NCI-H2171 (cell line): Measurements from ENCODE around the gene ZNF521.
A peak's percentile ranks its signal among the peaks of the same experiment; 100 is the strongest.

Source experiments
- DNase-seq: peaks from one replicate; lab custom pipeline; 2025; lab: John Stamatoyannopoulos, UW

The ZNF521 gene

GRCh38 chr18:25250474-25250851 lies 101.5 kb downstream of the ZNF521 start:
- no peak for DNase-seq

DNA sequence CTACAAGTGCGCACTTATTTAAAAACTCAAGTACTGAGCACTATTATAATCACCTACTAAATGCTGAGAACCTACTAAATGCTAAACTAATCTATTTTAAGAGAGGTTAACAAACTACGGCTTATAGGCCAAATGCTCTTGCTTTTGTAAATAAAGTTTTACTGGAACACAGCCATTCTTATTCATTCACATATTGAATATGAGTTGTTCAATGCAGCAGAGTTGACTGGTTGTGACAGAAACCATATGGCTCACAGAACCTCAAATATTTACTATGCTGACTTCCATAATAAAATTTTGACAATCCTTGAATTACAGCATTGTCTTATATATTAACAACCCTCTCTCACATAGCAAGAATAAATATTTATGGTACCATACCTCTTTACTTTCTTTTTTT lies 103.2 kb downstream of the ZNF521 start:
- DNase-seq: no peak

DNA sequence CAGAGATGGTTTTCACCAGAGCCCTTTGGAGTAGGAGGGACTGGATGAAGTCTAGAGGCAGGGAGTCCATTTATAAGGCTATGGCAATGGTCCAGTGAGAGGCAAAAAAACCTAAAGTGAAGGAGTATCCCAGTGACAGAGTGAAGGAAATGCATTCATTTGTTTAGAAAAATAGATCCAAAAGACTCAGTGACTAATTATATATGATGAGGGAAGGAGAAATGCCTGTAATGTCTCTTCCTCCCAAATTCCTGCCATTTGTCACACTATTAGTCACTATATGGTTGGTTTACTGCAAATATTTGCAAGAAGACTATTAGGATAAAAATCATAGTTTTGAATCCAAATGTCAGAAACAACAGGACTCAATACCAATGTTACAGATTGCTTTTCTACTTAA lies 104.2 kb downstream of the ZNF521 start:
- DNase-seq: no peak

DNA sequence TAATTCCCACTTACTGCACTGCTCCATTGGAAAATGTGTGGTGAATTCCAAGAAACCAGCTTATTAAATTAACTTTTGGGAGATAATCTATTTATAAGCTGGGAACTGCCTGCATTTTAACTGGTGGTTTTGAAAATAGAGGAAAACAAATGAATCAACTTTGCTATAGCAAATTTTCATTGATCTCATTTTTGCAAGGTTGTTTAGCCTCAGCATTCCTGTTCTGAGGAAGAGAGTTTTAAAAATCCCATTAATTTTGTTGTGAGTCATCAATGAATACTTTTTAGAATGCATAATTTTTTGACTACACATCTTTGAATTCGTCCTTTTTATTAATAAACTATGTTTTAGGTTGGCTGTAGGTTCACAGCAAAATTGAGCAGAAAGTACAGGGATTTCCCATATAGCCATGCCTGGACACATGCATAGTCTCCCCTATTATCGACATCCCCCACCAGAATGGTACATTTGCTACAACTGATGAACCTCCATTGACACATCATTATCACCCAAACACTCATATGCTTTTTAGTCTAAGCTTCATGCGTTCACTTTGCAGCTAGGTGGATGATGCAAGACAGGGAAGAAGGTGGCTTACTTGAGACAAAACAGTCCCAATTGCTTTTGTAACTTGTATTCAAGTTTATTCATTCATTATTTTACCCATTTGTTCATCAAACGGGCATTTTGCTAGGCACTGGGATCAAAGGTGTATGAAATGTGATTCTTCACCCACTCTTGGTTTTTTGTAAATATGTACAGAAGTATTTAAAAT lies 106.9 kb downstream of the ZNF521 start:
- DNase-seq: no peak

DNA sequence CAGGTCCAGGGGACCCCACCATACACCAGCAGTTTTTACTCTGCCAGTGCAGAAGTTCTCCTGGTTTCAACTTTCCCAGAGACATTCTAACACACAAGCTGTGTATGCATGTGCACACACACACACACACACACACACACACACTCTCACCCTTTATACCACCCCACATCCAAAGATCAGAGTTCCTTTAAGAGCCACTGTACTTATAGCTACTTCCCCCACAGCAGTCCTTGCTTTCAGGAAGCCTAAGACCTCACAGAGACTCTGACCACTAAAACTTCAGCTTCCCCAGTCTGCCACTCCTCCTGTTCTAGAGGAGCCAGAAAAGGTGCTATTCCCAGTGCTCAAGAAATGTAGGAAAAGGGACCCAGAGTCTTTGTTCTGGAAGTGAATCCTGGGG lies 107.8 kb downstream of the ZNF521 start:
- no peak for DNase-seq

- no peak for DNase-seq
Measured at GRCh38 chr18:25243754-25244153, 108.2 kb downstream of the ZNF521 start.

GRCh38 chr18:25243257-25243656 lies 108.7 kb downstream of the ZNF521 start:
- no peak for DNase-seq

DNA sequence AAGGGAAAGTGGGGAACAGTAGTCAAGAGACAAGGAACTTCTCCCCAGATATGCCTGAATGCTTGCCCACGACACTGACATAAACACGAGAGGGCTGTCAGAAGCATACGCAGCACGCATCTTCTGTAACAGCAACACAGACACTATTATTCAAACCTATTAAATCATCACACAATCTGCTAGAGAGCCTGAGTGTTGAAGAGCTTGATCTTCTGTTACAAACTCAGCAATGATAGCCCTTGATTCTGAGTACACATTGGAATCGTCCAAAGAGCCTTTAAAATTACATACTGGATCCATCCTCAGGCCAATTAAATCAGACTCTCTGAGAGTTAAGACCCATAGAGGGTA lies 111.6 kb downstream of the ZNF521 start:
- DNase-seq: no peak

DNA sequence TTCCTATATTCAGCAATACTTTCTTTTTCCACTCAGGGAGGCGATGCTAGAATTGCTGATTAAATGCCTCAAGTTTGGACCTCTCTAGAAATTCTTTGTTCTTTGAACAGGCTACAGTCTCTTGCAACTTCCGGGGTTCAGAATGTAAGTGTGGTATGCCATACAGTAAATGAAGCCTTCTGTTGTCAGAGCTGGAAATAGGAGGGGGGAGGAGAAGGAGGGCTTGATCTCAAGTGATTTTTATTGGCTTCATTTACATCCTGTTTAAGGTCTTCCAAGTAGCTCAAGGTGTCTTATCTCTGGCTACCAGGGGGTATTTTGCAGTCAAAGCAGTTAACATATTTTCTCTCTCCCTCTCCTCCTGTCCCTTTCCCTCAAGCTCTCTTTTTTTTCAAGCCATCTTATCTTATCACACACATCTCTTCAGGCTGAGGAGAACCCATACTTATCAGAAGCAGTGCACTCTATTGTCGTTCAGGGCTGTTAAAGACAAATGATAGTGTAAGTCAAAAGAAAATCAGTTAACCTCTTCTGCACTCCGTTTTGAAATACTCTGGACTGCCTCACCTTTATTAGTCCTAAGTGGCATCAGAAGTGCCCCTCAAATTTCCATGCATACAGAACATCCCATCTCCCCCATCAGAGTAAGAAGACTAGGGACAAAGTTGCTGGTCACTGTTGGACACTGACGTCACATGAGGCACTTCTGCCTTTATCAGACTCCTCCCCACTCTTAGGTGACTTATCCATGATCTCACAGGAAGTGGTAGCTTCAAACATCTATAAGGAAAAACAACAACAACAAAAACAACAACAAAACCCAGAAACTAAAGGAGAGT lies 112.2 kb downstream of the ZNF521 start:
- no peak for DNase-seq

GRCh38 chr18:25239151-25239550 lies 112.8 kb downstream of the ZNF521 start:
- no peak for DNase-seq

DNA sequence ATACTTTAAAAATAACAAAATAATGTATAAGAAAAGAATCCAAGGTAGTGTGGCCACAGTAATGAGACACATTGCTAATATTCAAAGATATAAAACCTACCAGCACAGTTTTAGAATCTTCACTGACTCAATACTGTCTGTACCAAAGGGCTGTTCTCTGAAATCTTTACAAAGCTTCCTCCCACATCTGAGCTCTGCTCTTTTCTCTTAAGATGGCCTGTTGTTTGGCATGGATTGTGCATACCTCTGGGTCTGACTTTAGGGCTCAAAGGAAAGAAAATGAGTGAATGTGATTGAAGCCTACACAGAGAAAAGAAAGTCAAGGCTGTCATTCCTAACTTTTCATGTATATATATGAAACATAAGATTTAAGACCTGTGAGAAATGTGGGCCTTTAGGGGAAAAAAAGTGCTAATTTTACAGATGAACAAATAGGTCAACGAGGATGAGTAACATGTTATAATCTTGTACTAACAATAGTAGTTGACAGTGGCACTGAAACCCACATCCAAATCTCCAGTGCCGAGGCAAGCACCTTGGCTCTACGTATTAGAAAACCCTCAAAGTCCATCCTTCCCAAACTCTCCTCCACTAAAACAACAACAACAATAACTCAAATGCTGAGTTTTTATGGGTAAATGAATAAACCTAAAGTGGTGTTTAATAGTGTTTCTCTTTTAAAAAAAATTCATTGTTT lies 114.2 kb downstream of the ZNF521 start:
- DNase-seq: no peak

- DNase-seq: no peak
Measured at GRCh38 chr18:25236736-25237135, 115.2 kb downstream of the ZNF521 start.

- DNase-seq: no peak
Measured at GRCh38 chr18:25235401-25236042, 116.4 kb downstream of the ZNF521 start.

- DNase-seq: no peak
Measured at GRCh38 chr18:25234740-25235345, 117.1 kb downstream of the ZNF521 start.

GRCh38 chr18:25234322-25234639 lies 117.7 kb downstream of the ZNF521 start:
- no peak for DNase-seq

- no peak for DNase-seq
Measured at GRCh38 chr18:25233528-25234321, 118.2 kb downstream of the ZNF521 start.

- peak; percentile 63 for DNase-seq
Measured at GRCh38 chr18:25231327-25231691, 120.7 kb downstream of the ZNF521 start.

- DNase-seq: no peak
Measured at GRCh38 chr18:25230658-25231326, 121.2 kb downstream of the ZNF521 start.

DNA sequence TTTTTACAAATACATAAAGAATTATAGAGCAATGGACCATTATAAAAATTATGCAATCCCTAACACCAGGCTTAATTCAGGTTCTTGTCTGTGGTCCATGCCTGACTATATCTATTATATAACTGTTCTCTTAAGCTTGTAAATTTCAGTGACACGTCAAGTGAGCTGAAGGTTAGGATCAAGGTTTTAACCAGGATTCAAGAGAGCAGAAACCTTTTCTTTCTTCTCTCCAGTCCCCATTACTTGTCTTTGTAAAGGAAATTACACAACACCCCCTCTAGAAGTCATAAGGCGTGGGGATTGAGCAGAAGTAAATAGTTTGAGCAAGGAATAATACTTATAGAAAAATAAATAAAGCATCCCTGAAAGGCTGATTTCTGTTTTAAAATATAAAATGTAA lies 122.0 kb downstream of the ZNF521 start:
- DNase-seq: no peak

DNA sequence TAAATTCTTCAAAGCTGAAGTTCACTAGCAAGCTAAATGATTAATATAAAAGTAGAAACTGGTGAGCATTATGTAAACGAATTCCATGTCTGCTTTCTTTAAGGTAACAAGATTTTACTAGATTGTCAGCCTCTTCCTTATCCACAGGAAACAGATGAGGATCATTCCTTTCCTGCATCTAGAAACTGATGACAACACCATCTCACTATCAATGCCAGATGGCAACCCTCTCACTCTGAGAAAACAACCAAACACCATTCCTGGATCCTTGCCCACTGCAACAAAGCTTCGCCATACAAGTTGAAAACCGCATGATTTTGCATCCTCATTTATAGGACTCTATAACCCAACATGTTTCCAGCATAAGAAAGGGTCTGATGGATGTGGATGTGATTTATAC lies 122.9 kb downstream of the ZNF521 start:
- DNase-seq: peak; percentile 93

GRCh38 chr18:25228410-25228809 lies 123.6 kb downstream of the ZNF521 start:
- DNase-seq: no peak
